ENCODE results near the gene ZIC4. TPM values are rescaled to one million over a fixed set of nuclear protein-coding genes. Genes with fewer than 3 reads are reported as not detected.

ZIC4 gene
- total and polyA plus RNA-seq, 7 experiments from 2014 or later, result not detected

DNA sequence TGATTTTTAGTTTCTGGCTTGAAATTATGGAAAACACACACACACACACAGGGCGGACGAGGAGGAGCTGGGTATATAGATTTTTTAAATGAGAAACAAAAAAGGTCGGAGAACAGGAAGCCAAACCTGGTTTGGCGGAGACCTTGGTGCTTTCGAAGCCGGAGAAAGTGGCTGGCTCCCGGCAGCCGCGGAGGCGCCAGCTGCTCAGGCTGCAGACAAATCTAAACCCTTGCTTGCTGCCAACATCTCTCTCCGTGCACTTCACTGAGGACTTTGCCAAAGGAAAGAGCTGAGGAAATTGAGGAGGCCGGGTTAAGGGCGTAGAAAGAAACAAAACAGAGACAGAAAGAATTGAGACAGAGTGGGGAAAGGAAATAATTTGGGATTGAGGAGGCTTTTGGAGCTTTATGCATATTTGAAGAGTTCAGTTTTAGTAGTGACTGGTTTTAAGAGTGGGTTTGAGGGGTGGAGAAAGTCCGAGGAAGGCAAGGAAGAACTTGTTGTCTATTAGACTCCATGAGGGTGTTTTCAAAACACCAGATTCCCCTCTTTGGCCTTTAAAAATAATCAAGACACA is 5.0 kb upstream of the ZIC4 start:
- peaks cover 14 to 57% (median 34%) of the 10 kb centered on the region in 7 donors for H3K4me1 Mint-ChIP-seq
- peaks cover 0 to 17% (median 10%) of the 10 kb centered on the region in 5 donors for H3K36me3 Mint-ChIP-seq
- ATAC-seq (no peak), DNase-seq (no peak)
- H3K27ac Mint-ChIP-seq, result peak overlapping the region in 3 of 9 donors; percentile 4 to 77 (median 65)
- H3K27me3 Mint-ChIP-seq, result peaks cover 77 to 86% (median 84%) of the 10 kb centered on the region in 5 donors
- H3K27ac ChIP-seq (ENCODE audit: low read depth, low read length), result no peak overlapping the region
- peaks cover 0 to 5% of the 10 kb centered on the region in 2 donors for H3K4me1 ChIP-seq (ENCODE audit: control insufficient read depth in 2 of 2, insufficient read depth in 2 of 2, low read length in 2 of 2)
- peak overlapping the region; percentile 23 to 80 (median 60) for H3K4me3 Mint-ChIP-seq
- H3K27me3 ChIP-seq (ENCODE audit: control insufficient read depth in 2 of 2, insufficient read depth in 2 of 2, low read length in 2 of 2), result peaks cover 0 to 32% of the 10 kb centered on the region in 2 donors
- no peak overlapping the region for H3K4me3 ChIP-seq (ENCODE audit: low read length)
- no peaks in the 10 kb centered on the region for H3K36me3 ChIP-seq (ENCODE audit: control insufficient read depth in 2 of 3, insufficient read depth in 3 of 3, low read length in 3 of 3)
- POLR2A ChIA-PET, result no interaction called here
- CTCF ChIA-PET, result no interaction called here
- intact Hi-C loops (cut with micrococcal nuclease), result loop anchor here in 1 of 2 donors (5.0 kb wide), 1 partner anchor 54 kb away; no protein-coding TSS in a partner anchor
- peaks cover 7 to 70% (median 28%) of the 10 kb centered on the region in 11 donors for H3K9me3 Mint-ChIP-seq
- H3K9me3 ChIP-seq (ENCODE audit: control insufficient read depth in 2 of 3, low read length in 3 of 3), result no peaks in the 10 kb centered on the region

DNA sequence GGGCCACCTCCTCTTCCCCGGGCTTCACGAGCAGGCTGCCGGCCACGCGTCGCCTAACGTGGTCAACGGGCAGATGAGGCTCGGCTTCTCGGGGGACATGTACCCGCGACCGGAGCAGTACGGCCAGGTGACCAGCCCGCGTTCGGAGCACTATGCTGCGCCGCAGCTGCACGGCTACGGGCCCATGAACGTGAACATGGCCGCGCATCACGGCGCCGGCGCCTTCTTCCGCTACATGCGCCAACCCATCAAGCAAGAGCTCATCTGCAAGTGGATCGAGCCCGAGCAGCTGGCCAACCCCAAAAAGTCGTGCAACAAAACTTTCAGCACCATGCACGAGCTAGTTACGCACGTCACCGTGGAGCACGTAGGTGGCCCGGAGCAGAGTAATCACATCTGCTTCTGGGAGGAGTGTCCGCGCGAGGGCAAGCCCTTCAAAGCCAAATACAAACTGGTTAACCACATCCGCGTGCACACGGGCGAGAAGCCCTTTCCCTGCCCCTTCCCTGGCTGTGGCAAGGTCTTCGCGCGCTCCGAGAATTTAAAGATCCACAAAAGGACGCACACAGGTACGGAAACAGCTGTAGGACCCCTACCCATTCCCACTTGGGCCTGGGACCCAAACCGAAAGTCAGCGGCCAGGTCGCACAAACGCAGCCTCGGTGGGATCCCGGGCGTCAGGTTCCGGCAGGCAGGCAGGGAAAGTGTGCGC is 4.3 kb upstream of the ZIC4 start:
- Histone ChIP-seq H3K27me3 (ENCODE audit: control insufficient read depth in 2 of 2, insufficient read depth in 2 of 2, low read length in 2 of 2) (peaks cover 0 to 32% of the 10 kb centered on the region in 2 donors), H3K4me3 (ENCODE audit: low read length) (no peak overlapping the region), H3K27ac (ENCODE audit: low read depth, low read length) (no peak overlapping the region), H3K4me1 (ENCODE audit: control insufficient read depth in 2 of 2, insufficient read depth in 2 of 2, low read length in 2 of 2) (peaks cover 0 to 5% of the 10 kb centered on the region in 2 donors), H3K9me3 (ENCODE audit: control insufficient read depth in 2 of 3, low read length in 3 of 3) (peaks cover 0 to 5% (median 0%) of the 10 kb centered on the region in 3 experiments), H3K36me3 (ENCODE audit: control insufficient read depth in 2 of 3, insufficient read depth in 3 of 3, low read length in 3 of 3) (no peaks in the 10 kb centered on the region)
- H3K27ac Mint-ChIP-seq, result peak overlapping the region in 1 of 9 donors; percentile 77
- peaks cover 77 to 86% (median 85%) of the 10 kb centered on the region in 5 donors for H3K27me3 Mint-ChIP-seq
- ATAC-seq, result no peak
- intact Hi-C loops (cut with micrococcal nuclease), result loop anchor here in 1 of 2 donors (5.0 kb wide), 1 partner anchor 53 kb away; no protein-coding TSS in a partner anchor
- ChIA-PET POLR2A (no interaction called here), CTCF (no interaction called here)
- peaks cover 7 to 69% (median 28%) of the 10 kb centered on the region in 11 donors for H3K9me3 Mint-ChIP-seq
- peak in 2 of 9 donors; percentile 10 to 17 for DNase-seq
- H3K4me1 Mint-ChIP-seq, result peaks cover 14 to 57% (median 34%) of the 10 kb centered on the region in 7 donors
- H3K36me3 Mint-ChIP-seq, result peaks cover 0 to 17% (median 10%) of the 10 kb centered on the region in 5 donors
- H3K4me3 Mint-ChIP-seq, result peak overlapping the region; percentile 34 to 80 (median 60)

DNA sequence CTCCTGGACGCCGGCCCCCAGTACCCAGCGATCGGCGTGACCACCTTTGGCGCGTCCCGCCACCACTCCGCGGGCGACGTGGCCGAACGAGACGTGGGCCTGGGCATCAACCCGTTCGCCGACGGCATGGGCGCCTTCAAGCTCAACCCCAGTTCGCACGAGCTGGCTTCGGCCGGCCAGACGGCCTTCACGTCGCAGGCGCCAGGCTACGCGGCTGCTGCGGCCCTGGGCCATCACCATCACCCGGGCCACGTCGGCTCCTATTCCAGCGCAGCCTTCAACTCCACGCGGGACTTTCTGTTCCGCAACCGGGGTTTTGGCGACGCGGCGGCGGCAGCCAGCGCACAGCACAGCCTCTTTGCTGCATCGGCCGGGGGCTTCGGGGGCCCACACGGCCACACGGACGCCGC is 3.8 kb upstream of the ZIC4 start:
- Mint-ChIP-seq H3K36me3 (peaks cover 0 to 19% (median 10%) of the 10 kb centered on the region in 5 donors), H3K9me3 (peaks cover 7 to 66% (median 28%) of the 10 kb centered on the region in 11 donors), H3K27me3 (peaks cover 76 to 87% (median 85%) of the 10 kb centered on the region in 5 donors), H3K4me3 (peak overlapping the region in 1 of 10 donors; percentile 67), H3K27ac (no peak overlapping the region), H3K4me1 (peaks cover 14 to 57% (median 34%) of the 10 kb centered on the region in 7 donors)
- POLR2A ChIA-PET, result no interaction called here
- no peak for ATAC-seq
- DNase-seq, result no peak
- CTCF ChIA-PET, result no interaction called here
- no peaks in the 10 kb centered on the region for H3K36me3 ChIP-seq (ENCODE audit: control insufficient read depth in 2 of 3, insufficient read depth in 3 of 3, low read length in 3 of 3)
- H3K4me1 ChIP-seq (ENCODE audit: control insufficient read depth in 2 of 2, insufficient read depth in 2 of 2, low read length in 2 of 2), result peaks cover 0 to 5% of the 10 kb centered on the region in 2 donors
- H3K27ac ChIP-seq (ENCODE audit: low read depth, low read length), result no peak overlapping the region
- intact Hi-C loops (cut with micrococcal nuclease), result loop anchor here in 1 of 2 donors (5.0 kb wide), 1 partner anchor 53 kb away; no protein-coding TSS in a partner anchor
- peaks cover 0 to 29% of the 10 kb centered on the region in 2 donors for H3K27me3 ChIP-seq (ENCODE audit: control insufficient read depth in 2 of 2, insufficient read depth in 2 of 2, low read length in 2 of 2)
- H3K4me3 ChIP-seq (ENCODE audit: low read length), result no peak overlapping the region
- peaks cover 0 to 11% (median 0%) of the 10 kb centered on the region in 3 experiments for H3K9me3 ChIP-seq (ENCODE audit: control insufficient read depth in 2 of 3, low read length in 3 of 3)

DNA sequence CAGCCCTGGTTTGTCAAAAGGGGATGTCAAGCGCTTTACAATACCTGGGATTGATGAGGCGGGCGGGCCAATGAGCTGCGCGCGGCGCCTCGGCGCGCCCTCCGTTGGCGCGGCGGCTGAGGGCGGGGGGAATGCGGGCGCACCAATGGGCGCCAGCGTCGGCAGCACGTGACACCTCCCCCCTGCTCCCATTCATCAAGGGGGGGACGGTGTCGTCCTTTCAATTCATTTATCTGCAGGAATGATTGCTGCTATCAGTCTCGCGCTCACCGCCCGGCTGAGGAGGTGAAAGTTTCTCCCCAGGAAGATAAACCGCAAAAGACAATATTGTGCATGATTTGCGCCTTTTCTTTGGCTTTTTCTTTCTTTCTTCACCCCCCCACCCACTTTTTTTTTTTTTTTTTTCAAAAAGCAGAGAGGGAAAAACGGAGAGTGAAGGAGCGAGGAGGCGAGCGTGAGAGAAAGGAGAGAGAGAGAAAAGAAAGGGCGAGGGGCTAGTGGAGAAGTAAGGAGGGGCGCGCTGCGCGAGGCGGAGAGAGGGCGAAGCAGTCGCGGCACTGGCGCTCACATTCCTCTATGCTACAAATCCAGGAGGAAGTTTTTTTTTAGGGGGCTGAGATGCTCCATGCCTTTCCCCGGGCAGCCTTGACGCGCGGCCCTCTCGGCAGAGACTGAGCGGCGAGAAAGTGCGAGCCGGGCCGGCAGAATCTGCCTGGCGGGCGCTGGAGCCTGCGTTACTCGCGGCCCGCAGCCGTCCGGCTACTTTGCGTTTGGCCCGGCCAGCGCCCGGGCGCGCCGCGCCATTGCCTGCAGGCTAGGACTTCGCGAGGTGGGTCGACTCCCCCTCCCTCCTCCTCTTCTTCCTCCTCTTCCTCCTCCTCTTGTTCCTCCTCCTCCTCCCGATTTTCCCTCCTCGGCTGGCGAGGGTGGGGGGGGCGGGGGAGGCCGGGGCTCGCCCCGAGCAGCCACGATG is 3.1 kb upstream of the ZIC4 start, which contains the start of gene ZIC1:
TSS of gene ZIC1 (plus strand) at position 223 of the 973 bp plus-strand sequence. CDS start at position 971, 748 bp downstream.
- H3K27ac Mint-ChIP-seq, result peak within 1 kb of the TSS in 2 of 9 donors; percentile 54 to 91
- H3K9me3 ChIP-seq (ENCODE audit: control insufficient read depth in 2 of 3, low read length in 3 of 3), result peaks cover 0 to 14% (median 0%) of the 10 kb centered on the region in 3 experiments
- POLR2A ChIA-PET, result no interaction called here
- H3K27ac ChIP-seq (ENCODE audit: low read depth, low read length), result no peak within 1 kb of the TSS
- peaks cover 0 to 5% of the 10 kb centered on the region in 2 donors for H3K4me1 ChIP-seq (ENCODE audit: control insufficient read depth in 2 of 2, insufficient read depth in 2 of 2, low read length in 2 of 2)
- H3K4me3 Mint-ChIP-seq, result peak within 1 kb of the TSS; percentile 25 to 70 (median 47)
- DNase-seq, result no peak
- peaks cover 2 to 61% (median 25%) of the 10 kb centered on the region in 11 donors for H3K9me3 Mint-ChIP-seq
- peaks cover 14 to 54% (median 34%) of the 10 kb centered on the region in 7 donors for H3K4me1 Mint-ChIP-seq
- no peak within 1 kb of the TSS for H3K4me3 ChIP-seq (ENCODE audit: low read length)
- CTCF ChIA-PET, result no interaction called here
- no peak for ATAC-seq
- peaks cover 76 to 86% (median 85%) of the 10 kb centered on the region in 5 donors for H3K27me3 Mint-ChIP-seq
- peaks cover 0 to 22% (median 10%) of the 10 kb centered on the region in 5 donors for H3K36me3 Mint-ChIP-seq
- peaks cover 0 to 33% of the 10 kb centered on the region in 2 donors for H3K27me3 ChIP-seq (ENCODE audit: control insufficient read depth in 2 of 2, insufficient read depth in 2 of 2, low read length in 2 of 2)
- intact Hi-C loops (cut with micrococcal nuclease), result loop anchor here in 1 of 2 donors (5.0 kb wide), 1 partner anchor 52 kb away; no protein-coding TSS in a partner anchor
- no peaks in the 10 kb centered on the region for H3K36me3 ChIP-seq (ENCODE audit: control insufficient read depth in 2 of 3, insufficient read depth in 3 of 3, low read length in 3 of 3)

DNA sequence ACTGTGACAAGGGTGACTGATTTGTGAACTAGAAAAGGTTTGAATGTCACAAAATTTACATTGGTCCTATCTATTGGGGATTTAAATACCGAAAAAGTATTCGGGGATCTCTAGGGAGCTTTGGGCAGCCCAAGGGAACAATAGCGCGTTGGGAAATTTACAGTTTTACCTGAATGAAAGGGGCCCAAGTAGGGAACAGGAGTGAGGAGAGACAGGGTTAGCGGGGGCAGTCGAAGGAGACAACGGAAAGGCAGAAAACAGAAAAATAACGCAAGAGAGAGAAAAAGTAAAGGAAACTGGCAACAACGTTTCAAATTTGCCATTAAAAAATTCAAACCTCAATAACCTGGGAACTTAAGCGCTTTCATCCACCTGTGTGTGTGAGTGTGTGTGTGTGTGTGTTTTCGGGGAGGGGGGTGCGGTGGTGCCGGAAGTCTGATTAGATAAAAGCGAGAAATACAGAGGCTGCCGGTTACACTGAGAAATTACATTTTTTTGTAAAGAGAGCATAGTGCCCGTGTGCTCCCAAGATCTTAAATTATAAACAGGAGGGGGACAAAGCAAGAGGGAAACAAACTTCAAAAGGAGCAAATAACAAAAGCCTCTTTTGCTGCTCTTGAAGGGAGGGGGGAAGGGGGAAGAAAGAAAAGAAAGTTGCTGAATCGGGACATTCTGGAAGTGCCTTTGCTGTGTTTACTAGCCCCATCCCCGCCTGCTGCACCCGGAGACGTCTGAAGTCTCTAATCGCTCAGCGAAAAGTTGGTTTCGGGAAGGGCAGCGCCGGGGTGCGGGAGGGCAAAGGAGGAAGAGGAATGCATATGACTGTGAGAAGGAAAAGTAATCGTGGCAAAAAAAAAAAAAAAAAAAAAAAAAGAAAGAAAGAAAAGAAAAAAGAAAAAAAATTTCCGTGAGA is 2.1 kb upstream of the ZIC4 start:
- peaks cover 0 to 28% of the 10 kb centered on the region in 2 donors for H3K27me3 ChIP-seq (ENCODE audit: control insufficient read depth in 2 of 2, insufficient read depth in 2 of 2, low read length in 2 of 2)
- no peak overlapping the region for H3K4me3 ChIP-seq (ENCODE audit: low read length)
- ATAC-seq (no peak), DNase-seq (no peak)
- Mint-ChIP-seq H3K4me3 (peak overlapping the region in 9 of 10 donors; percentile 30 to 70 (median 47)), H3K27me3 (peaks cover 76 to 89% (median 87%) of the 10 kb centered on the region in 5 donors), H3K9me3 (peaks cover 0 to 62% (median 20%) of the 10 kb centered on the region in 11 donors), H3K27ac (peak overlapping the region in 2 of 9 donors; percentile 54 to 91), H3K4me1 (peaks cover 13 to 46% (median 31%) of the 10 kb centered on the region in 7 donors), H3K36me3 (peaks cover 0 to 22% (median 9%) of the 10 kb centered on the region in 5 donors)
- intact Hi-C loops (cut with micrococcal nuclease), result no loop called here
- ChIA-PET CTCF (no interaction called here), POLR2A (no interaction called here)
- H3K36me3 ChIP-seq (ENCODE audit: control insufficient read depth in 2 of 3, insufficient read depth in 3 of 3, low read length in 3 of 3), result no peaks in the 10 kb centered on the region
- no peak overlapping the region for H3K27ac ChIP-seq (ENCODE audit: low read depth, low read length)
- H3K4me1 ChIP-seq (ENCODE audit: control insufficient read depth in 2 of 2, insufficient read depth in 2 of 2, low read length in 2 of 2), result peaks cover 0 to 5% of the 10 kb centered on the region in 2 donors
- H3K9me3 ChIP-seq (ENCODE audit: control insufficient read depth in 2 of 3, low read length in 3 of 3), result peaks cover 0 to 15% (median 0%) of the 10 kb centered on the region in 3 experiments

All from naive thymus-derived CD4-positive, alpha-beta T cell (primary cell).